HepG2 (cell line): Measurements from ENCODE around the gene ZNF428. TPM values are rescaled to one million over a fixed set of nuclear protein-coding genes. Genes with fewer than 3 reads are reported as not detected.
"Not testable (repeated sequence)": the region's sequence is repeated elsewhere in the genome, so short reads cannot be mapped to it uniquely, and the experiment has no call there.

ENCODE experiments used
- ATAC-seq: fragments of 200-7000 bp; cut with Tn5 transposase; 3 replicates; pipeline ENCODE4 v1.9.1; 2020; ENCODE audit warnings: mild to moderate bottlenecking, moderate library complexity
- BruUV-seq: library from RNA; stranded (reverse); fragments of 400-500 nt; replicated peaks from 2 replicates; lab custom pipeline; 2021; lab: Mats Ljungman, UMichigan
- CTCF ChIA-PET: fragments of 300-600 bp; formaldehyde crosslinking; extraction: SDS; loops from one replicate; lab custom pipeline; 2021; ENCODE audit warnings: low total read pairs, inconsistent platforms, low intra/inter-chr PET ratio; lab: Yijun Ruan, JAX
- POLR2A ChIA-PET: fragments of 350-600 bp; sonication (Branson Sonifier 250); formaldehyde crosslinking; loops from one replicate; lab custom pipeline; 2020; ENCODE audit warnings: antibody characterized with exemption, inconsistent platforms; lab: Yijun Ruan, JAX
- DNase-seq: peaks from one replicate; pipeline ENCODE4 v3.0.0-alpha.2; 2015; ENCODE audit warnings: low spot score
- FAIRE-seq: peaks from 3 replicates; lab custom pipeline; 2011; peaks lifted over from hg19 to GRCh38; lab: Jason Lieb, UNC
- H2AFZ ChIP-seq: one replicate; pipeline ENCODE4 v1.6.1; 2011; ENCODE audit warnings: low read length, inconsistent platforms
- H3K27ac ChIP-seq: fragments of 300-600 bp; 3 replicates; pipeline ENCODE4 v1.8.0; 2011; ENCODE audit warnings: mixed run types, mild to moderate bottlenecking, mixed read lengths, low read length, inconsistent platforms; ENCODE audit not compliant: insufficient read depth; ENCODE audit errors: extremely low read length
- H3K27me3 ChIP-seq, 2 experiments: fragments of 200-600 bp in 1 of 2; 2 replicates in 1 of 2; 3 replicates in 1 of 2; pipeline versions ENCODE4 v1.6.0 to v1.8.0; 2011; ENCODE audit warnings: low read length in 2 of 2, mild to moderate bottlenecking in 2 of 2, moderate library complexity in 2 of 2, inconsistent platforms in 1 of 2; ENCODE audit not compliant: insufficient read depth in 2 of 2, control insufficient read depth in 1 of 2
- H3K36me3 ChIP-seq, 2 experiments: fragments of 200-600 bp in 1 of 2; replicated peaks in 1 of 2; 2 replicates in 1 of 2; 3 replicates in 1 of 2; pipeline versions ENCODE4 v1.5.1 to v1.8.0; 2011; ENCODE audit warnings: low read length in 2 of 2, inconsistent platforms in 1 of 2; ENCODE audit not compliant: insufficient read depth in 2 of 2, control insufficient read depth in 1 of 2
- H3K4me1 ChIP-seq: 2 replicates; pipeline ENCODE4 v1.5.1; 2012; ENCODE audit warnings: low read length, inconsistent platforms; ENCODE audit not compliant: insufficient read depth
- H3K4me2 ChIP-seq: 2 replicates; pipeline ENCODE4 v1.6.0; 2011; ENCODE audit warnings: low read depth, low read length, inconsistent platforms
- H3K4me3 ChIP-seq, 3 experiments: fragments of 200-600 bp in 1 of 3; sonication (generic), shearing (Covaris generic) in 1 of 3; replicated peaks in 1 of 3; 2 replicates each; pipeline ENCODE4 v1.5.1; 2011 to 2016; ENCODE audit warnings: low read length in 3 of 3, inconsistent platforms in 2 of 3, low read depth in 2 of 3, mild to moderate bottlenecking in 2 of 3, control low read depth in 1 of 3, mixed read lengths in 1 of 3; ENCODE audit not compliant: insufficient read depth in 1 of 3
- H3K79me2 ChIP-seq: one replicate; pipeline ENCODE4 v1.6.1; 2011; ENCODE audit warnings: low read length, inconsistent platforms; ENCODE audit not compliant: insufficient read depth
- H3K9ac ChIP-seq: 2 replicates; pipeline ENCODE4 v1.6.0; 2011; ENCODE audit warnings: mild to moderate bottlenecking, low read depth, low read length, inconsistent platforms; ENCODE audit not compliant: insufficient read depth
- H3K9me3 ChIP-seq: 2 replicates; pipeline ENCODE4 v1.5.1; 2012; ENCODE audit warnings: mild to moderate bottlenecking, low read length
- H4K20me1 ChIP-seq: 2 replicates; pipeline ENCODE4 v1.6.0; 2011; ENCODE audit warnings: inconsistent platforms, mild to moderate bottlenecking, low read length, moderate library complexity; ENCODE audit not compliant: insufficient read depth
- PTBP1 ChIP-seq: fragments of 200-400 bp; formaldehyde crosslinking; IDR thresholded peaks from 2 replicates; pipeline ENCODE4 v1.6.1; 2018; ENCODE audit warnings: low read length, low read depth; ENCODE audit not compliant: poor library complexity, severe bottlenecking
- ZNF121 ChIP-seq: sonication (generic); formaldehyde crosslinking; IDR thresholded peaks from 2 replicates; pipeline ENCODE4 v1.5.0; 2020; ENCODE audit warnings: mild to moderate bottlenecking, missing genetic modification reagents
- ZNF850 ChIP-seq: sonication (generic); formaldehyde crosslinking; conservative IDR thresholded peaks from 2 replicates; pipeline ENCODE4 v1.9.0; 2021; ENCODE audit warnings: mild to moderate bottlenecking, missing genetic modification reagents
- WGBS: methylation state at CpG from one replicate; pipeline ENCODE4 v1.1.6; 2017; ENCODE audit warnings: low lambda C conversion rate; 5-methylcytosine and 5-hydroxymethylcytosine counted together
- in situ Hi-C: cut with HindIII; loops from 2 replicates; pipeline ENCODE4 v1.10.0; 2017; ENCODE audit warnings: low pct_unique_long_range_greater_than_20kb; ENCODE audit not compliant: extremely low pct_ligation_motif_present
- intact Hi-C: fragments of 100-400 bp; cut with micrococcal nuclease; formaldehyde crosslinking; loops from one replicate; pipeline ENCODE4 v1.10.0; 2022; ENCODE audit not compliant: unreplicated experiment
- polyA plus RNA-seq, 8 experiments: library from polyadenylated mRNA; depleted of rRNA in 3 of 8; stranded (reverse) in 7 of 8; unstranded in 1 of 8; fragments of >200 nt; fragmentation: Illumina TruSeq in 4 of 8; extraction: Trizol in 4 of 8; gene quantifications; 2 replicates each; pipeline versions ENCODE4 v1.2.1 to v1.2.3, GENCODE V29; 2011 to 2016; ENCODE audit warnings: low read depth in 4 of 8, missing spikeins in 1 of 8, mixed read lengths in 1 of 8; ENCODE audit not compliant: insufficient read depth in 1 of 8
- total RNA-seq, 5 experiments: library from RNA; depleted of rRNA; stranded (reverse); fragments of >200 nt; fragmentation: Illumina TruSeq; extraction: Trizol; gene quantifications; 2 replicates each; pipeline ENCODE4 v1.2.3, GENCODE V29; 2016; ENCODE audit warnings: low read depth in 1 of 5
- TF ChIP-seq, protein P1 (sequence below): sonication (generic); formaldehyde crosslinking; IDR thresholded peaks from 2 replicates; pipeline ENCODE4 v1.4.0; 2020; ENCODE audit warnings: mild to moderate bottlenecking, missing genetic modification reagents
- TF ChIP-seq, protein P2 (sequence below): sonication (generic); formaldehyde crosslinking; IDR thresholded peaks from 2 replicates; pipeline ENCODE4 v1.5.0; 2020; ENCODE audit warnings: missing genetic modification reagents

Gene ZNF428
- total and polyA plus RNA-seq, 2 of the 13 experiments (the other 11 are each of a cell fraction or from before 2014, with no cell fraction given): 10.4 to 26.9 TPM

DNA sequence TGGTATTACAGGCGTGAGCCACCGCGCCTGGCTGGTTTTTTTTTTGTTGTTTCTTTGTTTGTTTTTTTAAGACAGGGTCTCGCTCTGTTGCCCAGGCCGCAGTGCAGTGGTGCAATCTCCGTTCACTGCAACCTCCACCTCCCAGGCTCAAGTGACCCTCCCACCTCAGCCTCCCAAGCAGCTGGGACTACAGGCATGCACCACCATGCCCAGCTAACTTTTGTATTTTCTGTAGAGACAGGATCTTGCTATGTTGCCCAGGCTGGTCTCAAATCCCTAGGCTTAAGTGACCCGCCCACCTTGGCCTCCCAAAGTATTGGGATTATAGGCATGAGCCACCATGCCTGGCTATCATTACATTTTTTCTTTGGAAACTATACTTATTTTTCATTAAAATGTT lies 30.8 kb upstream of the ZNF428 start:
- H3K27me3 ChIP-seq, H3K36me3 ChIP-seq, H2AFZ ChIP-seq, H3K27ac ChIP-seq, POLR2A ChIA-PET, DNase-seq, ATAC-seq, BruUV-seq, H3K9me3 ChIP-seq, H3K79me2 ChIP-seq, H3K4me2 ChIP-seq, FAIRE-seq, H4K20me1 ChIP-seq, H3K9ac ChIP-seq, H3K4me1 ChIP-seq, intact Hi-C loops, H3K4me3 ChIP-seq: not testable (repeated sequence)
- 98% methylated on average over 7 of the region's 7 CpGs for WGBS
- CTCF ChIA-PET: interaction anchor here (0.8 kb wide), 1 partner anchor 95 kb away, joined by 3 read pairs; no protein-coding TSS in a partner anchor
- TF ChIP-seq ZNF121 (CRISPR knock-in tag): peak; percentile 59
- in situ Hi-C loops: loop anchor here (5.0 kb wide), 2 partner anchors 53 to 93 kb away; partner anchors contain the start of genes IRGQ and ZNF576

DNA sequence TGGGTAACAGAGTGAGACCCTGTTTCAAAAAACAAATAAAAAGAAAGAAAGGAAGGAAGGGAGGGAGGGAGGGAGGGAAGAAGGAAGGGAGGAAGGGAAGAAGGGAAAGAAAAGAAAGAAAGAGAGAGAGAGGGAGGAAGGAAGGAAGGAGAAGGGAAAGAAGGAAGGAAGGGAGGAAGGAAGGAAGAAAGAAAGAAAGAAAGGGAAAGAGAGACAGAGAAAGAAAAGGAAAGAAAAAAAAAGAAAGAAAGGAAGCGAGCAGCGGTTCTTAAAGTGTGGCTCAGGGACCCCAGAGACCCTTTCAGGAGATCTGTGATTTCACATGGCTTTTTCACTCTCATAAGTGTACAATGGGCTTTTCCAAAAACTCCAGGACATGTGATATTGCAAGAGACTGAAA lies 30.1 kb upstream of the ZNF428 start:
- Histone ChIP-seq H3K9me3 (no peaks in the 10 kb centered on the region), H3K36me3 (no peaks in the 10 kb centered on the region), H3K9ac (no peak overlapping the region), H2AFZ (no peak overlapping the region)
- no peak for DNase-seq
- POLR2A ChIA-PET: no interaction called here
- no peak for FAIRE-seq
- 100% methylated on average over 2 of the region's 2 CpGs for whole genome bisulfite sequencing
- TF ChIP-seq PTBP1: no peak
- TF ChIP-seq, protein P1, sequence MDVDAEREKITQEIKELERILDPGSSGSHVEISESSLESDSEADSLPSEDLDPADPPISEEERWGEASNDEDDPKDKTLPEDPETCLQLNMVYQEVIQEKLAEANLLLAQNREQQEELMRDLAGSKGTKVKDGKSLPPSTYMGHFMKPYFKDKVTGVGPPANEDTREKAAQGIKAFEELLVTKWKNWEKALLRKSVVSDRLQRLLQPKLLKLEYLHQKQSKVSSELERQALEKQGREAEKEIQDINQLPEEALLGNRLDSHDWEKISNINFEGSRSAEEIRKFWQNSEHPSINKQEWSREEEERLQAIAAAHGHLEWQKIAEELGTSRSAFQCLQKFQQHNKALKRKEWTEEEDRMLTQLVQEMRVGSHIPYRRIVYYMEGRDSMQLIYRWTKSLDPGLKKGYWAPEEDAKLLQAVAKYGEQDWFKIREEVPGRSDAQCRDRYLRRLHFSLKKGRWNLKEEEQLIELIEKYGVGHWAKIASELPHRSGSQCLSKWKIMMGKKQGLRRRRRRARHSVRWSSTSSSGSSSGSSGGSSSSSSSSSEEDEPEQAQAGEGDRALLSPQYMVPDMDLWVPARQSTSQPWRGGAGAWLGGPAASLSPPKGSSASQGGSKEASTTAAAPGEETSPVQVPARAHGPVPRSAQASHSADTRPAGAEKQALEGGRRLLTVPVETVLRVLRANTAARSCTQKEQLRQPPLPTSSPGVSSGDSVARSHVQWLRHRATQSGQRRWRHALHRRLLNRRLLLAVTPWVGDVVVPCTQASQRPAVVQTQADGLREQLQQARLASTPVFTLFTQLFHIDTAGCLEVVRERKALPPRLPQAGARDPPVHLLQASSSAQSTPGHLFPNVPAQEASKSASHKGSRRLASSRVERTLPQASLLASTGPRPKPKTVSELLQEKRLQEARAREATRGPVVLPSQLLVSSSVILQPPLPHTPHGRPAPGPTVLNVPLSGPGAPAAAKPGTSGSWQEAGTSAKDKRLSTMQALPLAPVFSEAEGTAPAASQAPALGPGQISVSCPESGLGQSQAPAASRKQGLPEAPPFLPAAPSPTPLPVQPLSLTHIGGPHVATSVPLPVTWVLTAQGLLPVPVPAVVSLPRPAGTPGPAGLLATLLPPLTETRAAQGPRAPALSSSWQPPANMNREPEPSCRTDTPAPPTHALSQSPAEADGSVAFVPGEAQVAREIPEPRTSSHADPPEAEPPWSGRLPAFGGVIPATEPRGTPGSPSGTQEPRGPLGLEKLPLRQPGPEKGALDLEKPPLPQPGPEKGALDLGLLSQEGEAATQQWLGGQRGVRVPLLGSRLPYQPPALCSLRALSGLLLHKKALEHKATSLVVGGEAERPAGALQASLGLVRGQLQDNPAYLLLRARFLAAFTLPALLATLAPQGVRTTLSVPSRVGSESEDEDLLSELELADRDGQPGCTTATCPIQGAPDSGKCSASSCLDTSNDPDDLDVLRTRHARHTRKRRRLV (CRISPR knock-in tag): no peak
- TF ChIP-seq, protein P2, sequence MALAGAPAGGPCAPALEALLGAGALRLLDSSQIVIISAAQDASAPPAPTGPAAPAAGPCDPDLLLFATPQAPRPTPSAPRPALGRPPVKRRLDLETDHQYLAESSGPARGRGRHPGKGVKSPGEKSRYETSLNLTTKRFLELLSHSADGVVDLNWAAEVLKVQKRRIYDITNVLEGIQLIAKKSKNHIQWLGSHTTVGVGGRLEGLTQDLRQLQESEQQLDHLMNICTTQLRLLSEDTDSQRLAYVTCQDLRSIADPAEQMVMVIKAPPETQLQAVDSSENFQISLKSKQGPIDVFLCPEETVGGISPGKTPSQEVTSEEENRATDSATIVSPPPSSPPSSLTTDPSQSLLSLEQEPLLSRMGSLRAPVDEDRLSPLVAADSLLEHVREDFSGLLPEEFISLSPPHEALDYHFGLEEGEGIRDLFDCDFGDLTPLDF (CRISPR knock-in tag): no peak
- no peak for TF ChIP-seq ZNF850 (CRISPR knock-in tag)
- TF ChIP-seq, all 625 proteins: peak for 0
- no peaks in the 10 kb centered on the region for H3K79me2 ChIP-seq
- in situ Hi-C loops (no loop called here), intact Hi-C loops (no loop called here)
- no peaks in the 10 kb centered on the region for H4K20me1 ChIP-seq
- CTCF ChIA-PET: no interaction called here
- no peak overlapping the region for H3K4me2 ChIP-seq
- no peak for ATAC-seq
- no peak overlapping the region for H3K27ac ChIP-seq
- H3K4me3 ChIP-seq: no peak overlapping the region
- H3K27me3 ChIP-seq: no peaks in the 10 kb centered on the region
- H3K4me1 ChIP-seq: peaks cover 8% of the 10 kb centered on the region
- no TSS peak for BruUV-seq
